Coronary artery (tissue), 2 donors: ENCODE data around the gene RMND5A.

Source experiments
- DNase-seq: peaks from one replicate; pipeline ENCODE4 v3.0.0-alpha.2; 2017; ENCODE audit warnings: low spot score
- H3K27ac ChIP-seq, 2 donors: fragments of 200-600 bp; sonication (generic); one replicate each; pipeline ENCODE4 v1.5.1; 2016 to 2019
- H3K4me3 ChIP-seq: fragments of 200-600 bp; sonication (generic); 2 replicates; pipeline ENCODE4 v1.5.1; 2016; ENCODE audit warnings: mild to moderate bottlenecking, moderate library complexity
- CTCF ChIP-seq: fragments of 200-600 bp; sonication (generic); IDR thresholded peaks from one replicate; pipeline ENCODE4 v1.5.1; 2019; ENCODE audit warnings: antibody characterized with exemption

The RMND5A gene

GRCh38 chr2:86807468-86808275 is 87.6 kb downstream of the RMND5A start:
- H3K27ac ChIP-seq = no peak overlapping the region
- no peak for TF ChIP-seq CTCF
- DNase-seq = no peak
- H3K4me3 ChIP-seq = peak overlapping the region; percentile 64

- DNase-seq = peak; percentile 90
- H3K4me3 ChIP-seq = peak overlapping the region; percentile 64
- peak; percentile 88 for TF ChIP-seq CTCF
- no peak overlapping the region for H3K27ac ChIP-seq
Measured at GRCh38 chr2:86808315-86809161, 88.4 kb downstream of the RMND5A start.

GRCh38 chr2:86809481-86810121 is 89.5 kb downstream of the RMND5A start:
- no peak for DNase-seq
- no peak for TF ChIP-seq CTCF
- Histone ChIP-seq H3K27ac (no peak overlapping the region), H3K4me3 (no peak overlapping the region)

- TF ChIP-seq CTCF = no peak
- Histone ChIP-seq H3K27ac (no peak overlapping the region), H3K4me3 (no peak overlapping the region)
- DNase-seq = no peak
Measured at GRCh38 chr2:86815611-86816010, 95.5 kb downstream of the RMND5A start.

- DNase-seq = no peak
- Histone ChIP-seq H3K27ac (no peak overlapping the region), H3K4me3 (no peak overlapping the region)
- TF ChIP-seq CTCF = no peak
Measured at GRCh38 chr2:86818114-86818801, 98.2 kb downstream of the RMND5A start.

- no peak for DNase-seq
- Histone ChIP-seq H3K4me3 (no peak overlapping the region), H3K27ac (no peak overlapping the region)
- no peak for TF ChIP-seq CTCF
Measured at GRCh38 chr2:86818957-86819356, 98.9 kb downstream of the RMND5A start.
